DMS 273 treated with DMSO at 0.1 percent for 48 hours (cell line): ENCODE measurements around the gene TRDN.
"Not testable (repeated sequence)": the region's sequence is repeated elsewhere in the genome, so short reads cannot be mapped to it uniquely, and the experiment has no call there.

Source experiments
- DNase-seq: peaks from one replicate; lab custom pipeline; 2025; lab: John Stamatoyannopoulos, UW

The TRDN gene

GRCh38 chr6:123507582-123507981, 129.2 kb downstream of the TRDN start:
- DNase-seq, result no peak

GRCh38 chr6:123503619-123504018, 133.1 kb downstream of the TRDN start:
- no peak for DNase-seq

GRCh38 chr6:123497025-123497424, 139.7 kb downstream of the TRDN start:
- no peak for DNase-seq

GRCh38 chr6:123489589-123489988, 147.2 kb downstream of the TRDN start:
- DNase-seq, result no peak

GRCh38 chr6:123480986-123481385, 155.8 kb downstream of the TRDN start:
- no peak for DNase-seq

- DNase-seq, result not testable (repeated sequence)
Observed at GRCh38 chr6:123472025-123472702, 164.6 kb downstream of the TRDN start.

- no peak for DNase-seq
Observed at GRCh38 chr6:123467392-123467791, 169.4 kb downstream of the TRDN start.

GRCh38 chr6:123462152-123462551, 174.6 kb downstream of the TRDN start:
- no peak for DNase-seq

- no peak for DNase-seq
Observed at GRCh38 chr6:123458218-123458617, 178.5 kb downstream of the TRDN start.

- no peak for DNase-seq
Observed at GRCh38 chr6:123456836-123457235, 179.9 kb downstream of the TRDN start.

- DNase-seq, result no peak
Observed at GRCh38 chr6:123454448-123454847, 182.3 kb downstream of the TRDN start.

GRCh38 chr6:123453071-123453470, 183.7 kb downstream of the TRDN start:
- not testable (repeated sequence) for DNase-seq

- DNase-seq, result no peak
Observed at GRCh38 chr6:123448306-123448884, 188.4 kb downstream of the TRDN start.

GRCh38 chr6:123447315-123447937, 189.3 kb downstream of the TRDN start:
- DNase-seq, result no peak

- DNase-seq, result no peak
Observed at GRCh38 chr6:123439371-123439770, 197.4 kb downstream of the TRDN start.

GRCh38 chr6:123434186-123434585, 202.6 kb downstream of the TRDN start:
- DNase-seq, result no peak

- DNase-seq, result no peak
Observed at GRCh38 chr6:123430970-123431369, 205.8 kb downstream of the TRDN start.

- no peak for DNase-seq
Observed at GRCh38 chr6:123427008-123427407, 209.7 kb downstream of the TRDN start.

GRCh38 chr6:123423130-123423529, 213.6 kb downstream of the TRDN start:
- DNase-seq, result no peak

- DNase-seq, result no peak
Observed at GRCh38 chr6:123420512-123420911, 216.2 kb downstream of the TRDN start.

- no peak for DNase-seq
Observed at GRCh38 chr6:123418071-123418470, 218.7 kb downstream of the TRDN start.

GRCh38 chr6:123417535-123417934, 219.2 kb downstream of the TRDN start:
- DNase-seq, result no peak

- no peak for DNase-seq
Observed at GRCh38 chr6:123415844-123416468, 220.8 kb downstream of the TRDN start.
